Measurements from ENCODE around the gene SDF2L1. TPM values are rescaled to one million over a fixed set of nuclear protein-coding genes. Genes with fewer than 3 reads are reported as not detected.

Gene SDF2L1
- total RNA-seq, 2 donors from 2014 or later: 27.8 to 33.1 TPM

Small RNA genes within 50 kb of the gene (microRNA-seq; reads per million reads assigned to microRNA genes)
- gene MIR130B (ENCODE audit: borderline microRNAs expressed in 2 of 2) (105 to 199 reads per million in 2 donors), gene MIR301B (ENCODE audit: borderline microRNAs expressed in 2 of 2) (0.26 to 1.6 reads per million in 2 donors)

Other genes with a start within 250 kb of the SDF2L1 start
- 1 to 10 TPM; 3.3 to 3.8 TPM for gene HIC2, start 224.9 kb upstream of the SDF2L1 start, total RNA-seq
- gene TMEM191C, start 174.9 kb upstream of the SDF2L1 start, total RNA-seq: under 1 TPM; 0.51 to 0.81 TPM
- under 1 TPM in 1 of 2 donors, not detected in 1; 0.14 TPM for gene RIMBP3C, start 90.8 kb upstream of the SDF2L1 start, total RNA-seq
- gene UBE2L3, start 74.6 kb upstream of the SDF2L1 start, total RNA-seq: 10 to 100 TPM; 36.2 to 36.8 TPM
- gene YDJC, start 12.3 kb upstream of the SDF2L1 start, total RNA-seq: 1 to 10 TPM; 7.1 to 8.5 TPM
- under 1 TPM; 0.23 to 0.38 TPM for gene CCDC116, start 9.5 kb upstream of the SDF2L1 start, total RNA-seq
- gene PPIL2, start 23.7 kb downstream of the SDF2L1 start, total RNA-seq: 10 to 100 TPM; 28.9 to 29.5 TPM
- 1 to 10 TPM; 1.2 to 1.8 TPM for gene YPEL1, start 93.5 kb downstream of the SDF2L1 start, total RNA-seq
- gene MAPK1, start 225.3 kb downstream of the SDF2L1 start, total RNA-seq: 100 to 1,000 TPM; 138 to 141 TPM